C1 segment of cervical spinal cord (tissue), 14 donors: Measurements from ENCODE around the gene PCNX1.

Experiments used
- DNase-seq, 14 donors: peaks; one replicate each; lab custom pipeline; 2025; lab: John Stamatoyannopoulos, UW

Gene PCNX1

DNA sequence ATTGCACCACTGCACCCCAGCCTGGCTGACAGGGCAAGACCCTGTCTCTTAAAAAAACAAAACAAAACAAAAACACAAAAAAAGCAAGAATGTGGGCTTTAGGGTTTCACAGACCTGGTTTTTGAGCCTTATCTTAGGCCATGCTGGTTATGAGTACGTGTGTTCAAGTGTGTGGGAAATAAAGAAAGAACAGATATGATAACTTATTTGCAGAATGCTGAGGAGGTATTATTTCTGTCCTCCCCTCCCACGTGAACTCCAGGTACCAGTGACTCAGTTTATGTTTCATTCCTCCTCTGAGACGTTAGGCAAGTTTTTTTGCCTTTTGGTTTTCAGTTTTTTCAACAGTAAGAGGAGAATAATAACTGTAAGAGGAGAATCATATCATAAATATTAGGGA, 49.3 kb downstream of the PCNX1 start:
- DNase-seq = no peak

- no peak for DNase-seq
These were observed 50.5 kb downstream of the PCNX1 start for GRCh38 chr14:70957710-70958109.

DNA sequence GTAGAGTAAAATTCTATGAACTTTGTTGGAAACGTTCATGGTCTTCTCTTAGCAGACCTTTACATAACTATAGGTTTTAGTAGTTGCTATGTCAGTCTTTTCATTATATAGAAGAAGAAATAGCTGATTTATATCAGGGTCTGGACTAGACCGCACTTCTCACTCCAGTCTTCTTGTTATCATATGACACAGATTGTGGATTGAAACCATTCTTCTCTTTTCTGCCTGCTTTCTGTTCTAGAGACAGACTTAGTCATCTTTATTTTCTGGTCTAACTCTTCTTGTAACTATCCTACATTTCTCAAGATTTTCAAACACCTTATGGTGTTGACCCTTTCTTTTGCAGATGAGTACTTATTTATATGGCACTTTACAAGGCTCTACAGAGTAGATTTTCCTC, 55.7 kb downstream of the PCNX1 start:
- no peak for DNase-seq

DNA sequence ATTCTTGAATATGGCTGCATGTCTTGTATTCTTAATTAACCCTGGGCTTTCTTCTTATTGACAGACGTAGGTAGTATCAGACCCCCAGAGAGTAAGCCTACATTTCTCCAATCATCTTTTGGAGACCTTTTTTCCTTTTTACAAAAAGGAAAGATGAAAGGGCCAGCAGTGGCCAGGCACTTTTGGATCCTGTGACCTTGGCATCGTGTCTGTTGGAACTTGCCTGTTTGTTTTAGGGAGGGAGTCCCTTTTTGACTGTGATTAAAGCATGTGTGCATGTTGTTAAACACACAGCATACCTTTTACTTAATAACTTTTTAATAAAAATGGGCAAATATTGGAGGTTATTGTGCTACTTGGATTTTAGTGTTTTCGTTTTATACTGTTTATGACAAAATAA, 57.2 kb downstream of the PCNX1 start:
- no peak for DNase-seq

DNA sequence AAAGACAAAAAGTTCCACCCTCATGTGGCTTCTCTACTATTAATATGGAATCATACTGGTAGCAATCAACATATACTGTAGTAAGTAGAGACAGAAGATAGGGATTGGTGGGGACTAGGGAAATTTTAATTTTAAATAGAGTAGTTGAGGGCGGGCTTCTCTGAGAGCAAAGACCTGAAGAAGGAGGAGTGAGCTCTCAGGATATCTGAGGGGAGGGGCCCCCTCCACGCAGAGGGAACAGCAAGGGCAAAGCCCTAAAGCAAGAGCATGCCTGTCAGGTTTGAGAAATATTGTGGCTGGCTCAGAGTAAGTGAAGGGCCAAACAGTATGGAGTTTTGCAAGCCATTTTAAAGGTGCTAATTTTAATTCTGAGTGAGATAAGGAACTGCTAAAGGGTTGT, 64.3 kb downstream of the PCNX1 start:
- DNase-seq = no peak

DNA sequence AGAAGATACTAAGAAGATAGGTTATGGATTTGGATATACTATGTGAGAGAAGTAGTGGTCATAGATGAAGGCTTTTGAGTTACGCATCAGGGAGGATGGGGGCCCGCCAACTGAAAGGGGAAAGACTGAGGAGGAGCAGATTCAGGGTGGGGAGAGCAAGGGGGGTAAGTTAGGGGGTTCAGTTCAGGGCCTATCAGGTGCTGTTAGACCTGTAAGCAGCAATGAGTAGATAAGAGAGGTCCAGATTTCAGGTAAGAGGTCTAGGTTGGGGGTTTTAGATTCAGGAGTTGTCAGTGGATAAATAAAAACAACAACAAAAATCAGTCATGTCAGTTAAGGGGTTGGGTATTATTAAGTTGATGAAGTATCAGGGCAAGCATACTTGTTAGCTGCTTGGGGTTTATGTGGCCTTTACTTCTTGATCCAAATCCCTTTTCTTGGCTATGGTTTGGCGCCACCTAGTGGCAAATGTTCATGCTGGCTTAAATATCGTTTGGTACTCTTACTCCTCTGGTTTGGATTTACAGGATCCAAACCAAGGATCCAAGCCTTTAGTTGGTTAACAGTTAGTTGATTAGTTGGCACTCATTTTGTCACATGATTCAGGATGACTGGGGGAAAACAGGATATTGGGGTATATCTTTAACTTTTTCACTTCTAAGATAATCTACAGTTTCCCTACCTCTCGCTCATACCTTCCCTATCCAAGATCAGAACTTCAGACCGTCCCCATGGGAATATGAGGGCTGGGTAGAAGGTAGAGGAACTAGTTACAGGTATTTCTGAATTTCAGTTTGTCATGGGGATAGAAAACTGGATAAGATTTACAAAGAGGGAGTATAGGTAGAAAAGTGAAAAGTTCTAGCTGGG, 65.1 kb downstream of the PCNX1 start:
- DNase-seq = peak in 12 of 14 donors; percentile 7 to 74 (median 54)

GRCh38 chr14:70976591-70976990, 69.3 kb downstream of the PCNX1 start:
- no peak for DNase-seq

DNA sequence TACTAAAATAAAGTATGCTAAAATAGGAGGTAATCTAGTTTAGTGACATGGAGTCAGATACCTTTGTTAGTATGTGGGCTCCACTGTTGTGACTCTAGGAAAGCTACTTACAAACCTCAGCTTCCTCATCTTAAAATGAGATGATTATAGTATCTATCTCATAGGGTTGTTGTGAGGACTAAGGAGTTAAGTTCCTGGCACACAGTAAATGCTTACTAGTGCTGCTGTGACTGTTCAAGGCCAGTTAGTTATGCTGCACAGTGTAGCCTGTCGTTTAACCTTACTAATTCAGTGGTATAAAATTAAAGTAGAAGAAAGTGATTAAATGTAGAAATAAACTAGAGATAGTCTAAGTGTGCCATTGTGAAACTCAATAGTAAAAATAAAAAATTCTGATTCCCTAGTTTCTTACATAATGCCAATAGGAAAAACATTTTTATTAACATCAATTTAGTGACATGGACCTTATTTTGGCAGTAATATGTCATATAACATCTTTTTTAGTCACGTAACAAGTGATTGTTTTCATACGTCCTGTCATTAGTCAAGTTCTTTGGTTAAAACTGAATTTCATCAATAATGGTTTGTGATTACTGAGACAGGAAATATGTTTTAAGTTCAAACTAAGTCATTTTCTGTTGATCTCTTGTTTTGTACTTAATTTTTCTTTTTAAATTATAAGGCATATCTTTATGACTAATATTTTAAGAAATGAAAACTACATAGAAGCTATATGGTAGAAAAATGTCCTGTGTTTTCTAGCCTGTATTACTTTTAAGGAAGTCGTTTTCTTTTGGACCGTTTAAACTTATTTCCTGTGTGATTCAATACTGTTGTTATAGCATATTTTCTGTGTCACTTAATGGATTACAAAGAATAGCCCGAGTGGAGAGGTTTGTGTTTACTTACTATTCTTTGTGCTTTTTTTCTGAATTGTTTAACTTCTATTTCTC, 74.0 kb downstream of the PCNX1 start:
- DNase-seq = no peak

- DNase-seq = no peak
These were observed 74.9 kb downstream of the PCNX1 start for GRCh38 chr14:70982200-70982599.

- DNase-seq = no peak
These were observed 79.8 kb downstream of the PCNX1 start for GRCh38 chr14:70987041-70987440.

- DNase-seq = no peak
These were observed 81.2 kb downstream of the PCNX1 start for GRCh38 chr14:70988452-70988851.

DNA sequence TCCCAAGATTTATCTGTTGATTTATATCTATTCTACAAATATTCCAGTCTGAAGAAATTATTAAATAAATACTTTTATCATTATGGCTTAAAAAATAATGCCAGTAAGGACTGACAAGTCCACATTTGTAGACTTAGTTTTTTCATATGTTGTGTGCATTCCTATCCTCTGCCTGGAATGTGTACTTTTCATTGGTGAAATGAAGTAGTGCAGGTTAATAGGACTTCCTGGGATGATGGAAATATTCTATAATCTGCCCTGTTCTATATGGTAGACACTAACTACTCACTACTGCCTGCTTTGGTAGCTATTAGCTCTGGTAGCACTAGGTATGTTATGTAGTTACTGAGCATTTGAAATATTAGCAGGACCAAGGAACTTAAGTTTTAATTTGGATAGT, 86.7 kb downstream of the PCNX1 start:
- no peak for DNase-seq

DNA sequence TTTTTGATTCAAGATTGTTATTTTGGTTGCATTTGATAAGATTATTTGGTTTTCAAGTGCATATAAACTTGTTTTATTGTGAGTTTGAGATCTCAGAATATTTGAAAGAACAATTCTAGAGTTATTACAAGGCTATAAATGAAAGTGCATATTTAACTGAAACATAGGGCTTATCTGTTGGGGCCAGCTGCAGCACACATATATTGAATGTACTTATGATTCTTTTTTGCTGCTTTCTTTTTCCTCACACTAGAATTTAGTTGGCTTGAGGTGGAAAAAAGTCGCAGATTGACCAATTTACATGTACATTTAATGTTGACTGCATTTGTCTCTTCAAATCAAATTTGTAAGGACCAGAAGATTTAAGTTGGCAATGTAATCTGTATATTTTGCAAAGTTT, 88.0 kb downstream of the PCNX1 start:
- DNase-seq = no peak

DNA sequence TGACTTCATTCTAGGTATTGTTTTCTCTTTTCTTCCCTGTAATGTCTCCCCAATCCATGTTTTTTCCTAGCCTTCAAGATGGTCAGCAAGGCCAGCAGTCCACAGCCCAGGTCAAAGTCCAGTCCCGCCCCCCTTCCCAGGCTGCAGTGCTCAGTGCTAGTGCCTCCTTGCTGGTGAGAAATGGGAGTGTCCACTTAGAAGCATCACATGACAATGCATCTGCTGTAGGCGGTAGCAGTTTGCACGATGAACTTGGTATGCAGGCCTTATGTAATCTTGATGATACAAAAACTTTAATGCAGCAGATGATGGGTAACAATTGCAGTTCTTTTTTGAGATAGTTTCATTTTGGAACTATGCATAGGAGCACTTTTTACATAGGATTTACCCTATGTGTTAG, 88.4 kb downstream of the PCNX1 start:
- DNase-seq = no peak

- DNase-seq = no peak
These were observed 91.9 kb downstream of the PCNX1 start for GRCh38 chr14:70999117-70999516.

GRCh38 chr14:71000091-71000490, 92.8 kb downstream of the PCNX1 start:
- DNase-seq = no peak

GRCh38 chr14:71001742-71002141, 94.5 kb downstream of the PCNX1 start:
- DNase-seq = no peak

- DNase-seq = no peak
These were observed 95.9 kb downstream of the PCNX1 start for GRCh38 chr14:71003156-71003555.

DNA sequence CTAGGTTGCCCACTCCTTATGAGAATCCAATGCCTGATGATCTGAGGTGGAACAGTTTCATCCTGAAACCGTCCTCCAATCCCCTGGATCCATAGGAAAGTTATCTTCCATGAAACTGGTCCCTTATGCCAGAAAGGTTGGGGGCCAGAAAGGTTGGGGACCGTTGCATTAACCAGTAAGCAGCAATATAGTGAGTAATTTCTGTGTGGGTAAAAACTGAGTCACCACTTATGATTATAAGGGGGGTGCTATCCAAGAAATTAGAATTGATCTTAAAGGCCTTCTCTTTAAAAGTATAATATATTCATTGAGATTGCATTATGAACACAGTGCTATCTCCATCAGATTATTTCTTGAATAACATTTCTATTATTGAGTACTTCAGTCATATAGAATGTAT, 97.2 kb downstream of the PCNX1 start:
- DNase-seq = no peak

DNA sequence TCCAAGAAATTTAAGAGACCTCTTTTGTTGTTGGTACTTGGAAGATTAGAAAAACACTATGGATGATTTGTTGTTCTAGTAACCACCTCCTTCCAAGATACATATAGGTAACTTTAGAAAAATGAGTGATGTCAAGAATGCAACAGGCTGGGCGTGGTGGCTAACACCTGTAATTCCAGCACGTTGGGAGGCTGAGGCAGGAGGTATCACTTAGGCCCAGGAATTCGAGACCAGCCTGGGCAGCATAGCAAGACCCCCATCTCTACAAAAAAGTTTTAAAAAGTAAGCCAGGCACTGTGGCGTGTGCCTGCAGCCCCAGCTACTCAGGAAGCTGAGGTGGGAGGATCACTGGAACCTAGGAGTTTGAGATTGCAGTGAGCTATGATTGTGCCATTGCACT, 97.8 kb downstream of the PCNX1 start:
- no peak for DNase-seq

- DNase-seq = no peak
These were observed 98.9 kb downstream of the PCNX1 start for GRCh38 chr14:71006200-71006563.

DNA sequence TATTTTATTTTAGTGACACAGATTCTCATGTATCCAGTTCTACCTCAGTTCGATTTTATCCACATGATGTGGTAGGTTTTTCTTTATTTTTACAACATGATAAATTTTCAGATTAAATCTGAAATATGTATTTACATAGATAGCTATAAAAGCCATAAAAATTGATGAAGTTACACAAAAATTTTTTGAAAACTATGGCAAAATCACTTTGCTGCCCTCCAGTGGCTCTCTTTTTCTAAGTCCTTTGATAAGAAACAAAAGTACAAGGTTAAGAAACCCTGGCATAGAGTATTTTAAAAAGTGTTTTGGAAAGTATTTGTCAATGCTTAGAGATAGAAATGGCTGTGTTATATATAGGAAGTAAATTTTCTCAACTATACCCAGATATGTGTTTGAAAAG, 104.2 kb downstream of the PCNX1 start:
- no peak for DNase-seq

DNA sequence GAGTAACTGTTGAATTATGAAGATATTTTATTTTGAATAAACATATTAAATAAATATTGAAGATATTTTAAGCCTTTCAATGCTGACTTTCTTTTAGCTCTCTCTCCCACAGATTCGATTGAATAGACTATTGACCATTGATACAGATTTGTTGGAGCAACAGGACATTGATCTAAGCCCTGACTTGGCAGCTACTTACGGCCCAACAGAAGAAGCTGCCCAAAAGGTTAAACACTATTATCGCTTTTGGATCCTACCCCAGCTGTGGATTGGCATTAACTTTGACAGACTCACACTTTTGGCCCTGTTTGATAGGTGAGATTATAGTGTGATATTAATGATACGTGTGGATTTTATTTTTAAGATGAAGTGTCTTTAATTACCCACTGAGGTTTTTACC, 105.6 kb downstream of the PCNX1 start:
- DNase-seq = no peak
